GM18526 (cell line): Measurements from ENCODE around the gene SLITRK3.

Experiments used
- POLR2A ChIP-seq: IDR thresholded peaks from 3 replicates; pipeline ENCODE4 v1.6.1; 2011; ENCODE audit not compliant: insufficient read length; ENCODE audit errors: extremely low read depth

Gene SLITRK3

GRCh38 chr3:165195640-165196576 lies at the start of gene SLITRK3:
SLITRK3 (minus strand) TSS chr3:165196384; CDS start chr3:165190830, 5,554 bp downstream.
- TF ChIP-seq POLR2A: no peak

GRCh38 chr3:165243597-165243996 lies 47.4 kb upstream of the SLITRK3 start:
- TF ChIP-seq POLR2A: no peak

- no peak for TF ChIP-seq POLR2A
Measured at GRCh38 chr3:165233501-165234195, 37.5 kb upstream of the SLITRK3 start.

- no peak for TF ChIP-seq POLR2A
Measured at GRCh38 chr3:165225604-165226003, 29.4 kb upstream of the SLITRK3 start.

- no peak for TF ChIP-seq POLR2A
Measured at GRCh38 chr3:165217739-165218138, 21.6 kb upstream of the SLITRK3 start.

- TF ChIP-seq POLR2A: no peak
Measured at GRCh38 chr3:165212580-165212979, 16.4 kb upstream of the SLITRK3 start.

GRCh38 chr3:165211721-165212120 lies 15.5 kb upstream of the SLITRK3 start:
- no peak for TF ChIP-seq POLR2A

- TF ChIP-seq POLR2A: no peak
Measured at GRCh38 chr3:165210727-165211126, 14.5 kb upstream of the SLITRK3 start.

GRCh38 chr3:165210132-165210531 lies 13.9 kb upstream of the SLITRK3 start:
- TF ChIP-seq POLR2A: no peak

GRCh38 chr3:165206454-165207266 lies 10.5 kb upstream of the SLITRK3 start:
- no peak for TF ChIP-seq POLR2A

GRCh38 chr3:165204445-165204844 lies 8.3 kb upstream of the SLITRK3 start:
- TF ChIP-seq POLR2A: no peak

- TF ChIP-seq POLR2A: no peak
Measured at GRCh38 chr3:165202995-165203394, 6.8 kb upstream of the SLITRK3 start.

- TF ChIP-seq POLR2A: no peak
Measured at GRCh38 chr3:165201964-165202363, 5.8 kb upstream of the SLITRK3 start.

GRCh38 chr3:165197481-165197800 lies 1.3 kb upstream of the SLITRK3 start:
- TF ChIP-seq POLR2A: no peak
